B cell (primary cell): ENCODE data around the gene CHD9. TPM values are rescaled to one million over a fixed set of nuclear protein-coding genes. Genes with fewer than 3 reads are reported as not detected.
A peak's percentile ranks its signal among the peaks of the same experiment; 100 is the strongest.

Experiments
- ATAC-seq: fragments of 200-7000 bp; cut with Tn5 transposase; one replicate; pipeline ENCODE4 v1.10.0; 2021; ENCODE audit warnings: low read depth, mild to moderate bottlenecking, moderate number of reproducible peaks, moderate library complexity
- CTCF ChIA-PET: fragments of 350-600 bp; sonication (Branson Sonifier 250); formaldehyde crosslinking; loops from one replicate; lab custom pipeline; 2021; ENCODE audit warnings: antibody characterized with exemption, inconsistent platforms; lab: Charles Lee
- POLR2A ChIA-PET: fragments of 350-600 bp; sonication (Branson Sonifier 250); formaldehyde crosslinking; loops from one replicate; lab custom pipeline; 2021; ENCODE audit warnings: antibody characterized with exemption; lab: Charles Lee
- DNase-seq: peaks from one replicate; pipeline ENCODE4 v3.0.0; 2013
- H2AFZ ChIP-seq: 2 replicates; pipeline ENCODE4 v1.6.1; 2012; ENCODE audit warnings: mild to moderate bottlenecking, low read depth, low read length; ENCODE audit not compliant: insufficient read depth, poor library complexity, severe bottlenecking
- H3K27ac ChIP-seq, 2 donors: 1 replicate in 1 of 2; 2 replicates in 1 of 2; pipeline ENCODE4 v1.5.1; 2012 to 2013; ENCODE audit warnings: low read length in 2 of 2, mild to moderate bottlenecking in 2 of 2, moderate library complexity in 1 of 2
- H3K27me3 ChIP-seq, 4 experiments: fragments of 200-600 bp in 1 of 4; sonication (generic) in 1 of 4; replicated peaks in 1 of 4; 1 replicate in 2 of 4; 2 replicates in 2 of 4; pipeline versions ENCODE4 v1.6.1 to v1.7.0; 2013 to 2016; ENCODE audit warnings: low read length in 3 of 4, mild to moderate bottlenecking in 2 of 4, mixed read lengths in 1 of 4, moderate library complexity in 1 of 4; ENCODE audit not compliant: insufficient read depth in 4 of 4, control insufficient read depth in 3 of 4; ENCODE audit errors: control extremely low read depth in 1 of 4
- H3K36me3 ChIP-seq, 2 experiments: replicated peaks in 1 of 2; 1 replicate in 1 of 2; 2 replicates in 1 of 2; pipeline versions ENCODE4 v1.6.1 to v1.7.1; 2013; ENCODE audit warnings: low read length in 1 of 2; ENCODE audit not compliant: insufficient read depth in 2 of 2, control insufficient read depth in 1 of 2; ENCODE audit errors: control extremely low read depth in 1 of 2, extremely low read depth in 1 of 2
- H3K4me1 ChIP-seq, 2 donors: fragments of 200-600 bp in 1 of 2; sonication (generic) in 1 of 2; 1 replicate in 1 of 2; 2 replicates in 1 of 2; pipeline versions ENCODE4 v1.5.1 to v1.6.1; 2013 to 2017; ENCODE audit warnings: low read length in 2 of 2; ENCODE audit not compliant: control insufficient read depth in 2 of 2, insufficient read depth in 2 of 2
- H3K4me2 ChIP-seq: replicated peaks from 2 replicates; pipeline ENCODE3; 2012; ENCODE audit warnings: mild to moderate bottlenecking, low read depth, low read length; ENCODE audit not compliant: poor library complexity, severe bottlenecking
- H3K4me3 ChIP-seq, 5 experiments: fragments of 200-600 bp in 1 of 5; sonication (generic) in 1 of 5; 1 replicate in 3 of 5; 2 replicates in 2 of 5; pipeline versions ENCODE4 v1.5.1 to v1.7.0; 2011 to 2016; ENCODE audit warnings: low read length in 4 of 5, mild to moderate bottlenecking in 4 of 5, low read depth in 2 of 5, control low read depth in 1 of 5, moderate library complexity in 1 of 5; ENCODE audit not compliant: insufficient read depth in 1 of 5; ENCODE audit errors: control extremely low read depth in 1 of 5, extremely low read depth in 1 of 5
- H3K79me2 ChIP-seq: fragments of 200-600 bp; sonication (generic); one replicate; pipeline ENCODE4 v1.6.0; 2016; ENCODE audit warnings: low read length; ENCODE audit not compliant: control insufficient read depth, insufficient read depth
- H3K9ac ChIP-seq: fragments of 200-600 bp; sonication (generic); 2 replicates; pipeline ENCODE4 v1.6.1; 2017; ENCODE audit warnings: mild to moderate bottlenecking, low read length, moderate library complexity
- H3K9me3 ChIP-seq, 3 donors: one replicate each; pipeline versions ENCODE4 v1.6.1 to v1.7.1; 2013; ENCODE audit warnings: low read length in 2 of 3; ENCODE audit not compliant: control insufficient read depth in 2 of 3, insufficient read depth in 1 of 3; ENCODE audit errors: control extremely low read depth in 1 of 3
- H4K20me1 ChIP-seq: 2 replicates; pipeline ENCODE4 v1.6.0; 2012; ENCODE audit warnings: mild to moderate bottlenecking, low read length; ENCODE audit not compliant: insufficient read depth, control insufficient read depth, poor library complexity, severe bottlenecking
- H3K27ac Mint-ChIP-seq: one replicate; pipeline ENCODE4 v1.8.0; 2021; ENCODE audit warnings: mixed read lengths
- H3K27me3 Mint-ChIP-seq: one replicate; pipeline ENCODE4 v1.8.0; 2021; ENCODE audit warnings: mixed read lengths
- H3K4me1 Mint-ChIP-seq: one replicate; pipeline ENCODE4 v1.8.0; 2021; ENCODE audit warnings: mixed read lengths
- H3K4me3 Mint-ChIP-seq: one replicate; pipeline ENCODE4 v1.8.0; 2021; ENCODE audit warnings: mixed read lengths
- H3K9me3 Mint-ChIP-seq: one replicate; pipeline ENCODE4 v1.8.0; 2022; ENCODE audit warnings: mixed read lengths; ENCODE audit not compliant: insufficient read depth
- EZH2 ChIP-seq: IDR thresholded peaks from 2 replicates; pipeline ENCODE4 v1.6.1; 2012; ENCODE audit warnings: borderline replicate concordance, low read depth, mild to moderate bottlenecking, moderate library complexity, low read length; ENCODE audit not compliant: insufficient read depth, poor library complexity, severe bottlenecking
- WGBS: methylation state at CpG from one replicate; pipeline ENCODE4 v1.1.5; 2013; ENCODE audit warnings: missing lambda C conversion rate; ENCODE audit not compliant: insufficient coverage; 5-methylcytosine and 5-hydroxymethylcytosine counted together
- intact Hi-C: fragments of 100-400 bp; cut with micrococcal nuclease; formaldehyde crosslinking; loops from one replicate; pipeline ENCODE4 v1.10.0; 2022
- polyA plus RNA-seq: library from polyadenylated mRNA; depleted of rRNA; stranded (reverse); fragments of >200 nt; gene quantifications from 2 replicates; pipeline ENCODE4 v1.2.3, GENCODE V29; 2012
- total RNA-seq, 2 donors: library from RNA; stranded (reverse); fragments of 120-200 nt in 1 of 2; gene quantifications; 1 replicate in 1 of 2; 2 replicates in 1 of 2; pipeline versions ENCODE4 v1.2.3 to v1.2.4, GENCODE V29; 2013 to 2022
- TF ChIP-seq, protein P1 (sequence below): fragments of 200-600 bp; IDR thresholded peaks from one replicate; pipeline ENCODE4 v1.8.0; 2022; ENCODE audit warnings: antibody characterized with exemption, mild to moderate bottlenecking

The CHD9 gene
- total and polyA plus RNA-seq, 2 donors (not counting 1 experiment from before 2014, with no cell fraction given), result 12.2 to 102 TPM

DNA sequence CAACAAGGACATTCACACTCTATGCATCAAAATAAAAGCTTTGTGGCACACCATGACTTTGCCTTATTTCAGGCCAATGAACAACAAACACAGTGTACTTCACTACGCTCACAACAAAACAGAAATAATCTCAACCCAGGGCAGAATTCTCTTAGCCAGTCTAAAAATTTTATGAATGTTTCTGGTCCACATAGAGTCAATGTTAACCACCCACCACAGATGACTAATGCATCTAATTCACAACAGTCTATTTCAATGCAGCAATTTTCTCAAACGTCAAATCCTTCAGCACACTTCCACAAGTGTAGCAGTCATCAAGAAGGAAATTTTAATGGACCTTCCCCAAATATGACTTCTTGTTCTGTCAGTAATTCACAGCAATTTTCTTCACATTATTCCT is 101.7 kb downstream of the CHD9 start:
- Histone ChIP-seq H3K4me1 (peaks cover 4 to 6% of the 10 kb centered on the region in 2 donors), H3K9ac (no peak overlapping the region), H3K27me3 (no peaks in the 10 kb centered on the region), H2AFZ (no peak overlapping the region), H3K36me3 (peaks cover 7 to 19% of the 10 kb centered on the region in 2 experiments), H3K27ac (no peak overlapping the region), H3K4me3 (no peak overlapping the region), H3K4me2 (no peak overlapping the region), H3K9me3 (no peaks in the 10 kb centered on the region), H4K20me1 (no peaks in the 10 kb centered on the region), H3K79me2 (peaks cover 35% of the 10 kb centered on the region)
- intact Hi-C loops, result no loop called here
- ATAC-seq (no peak), DNase-seq (no peak)
- H3K9me3 Mint-ChIP-seq, result no peaks in the 10 kb centered on the region
- ChIA-PET POLR2A (no interaction called here), CTCF (interaction anchor here (1.4 to 3.4 kb wide), 2 partner anchors 96 to 101 kb away, joined by 6 to 28 read pairs; partner anchors contain the start of gene CHD9)
- peak overlapping the region; percentile 28 for H3K27ac Mint-ChIP-seq
- 100% methylated on average over 2 of the region's 2 CpGs for WGBS
- H3K4me3 Mint-ChIP-seq, result no peak overlapping the region
- no peak for TF ChIP-seq EZH2
- TF ChIP-seq, protein P1, sequence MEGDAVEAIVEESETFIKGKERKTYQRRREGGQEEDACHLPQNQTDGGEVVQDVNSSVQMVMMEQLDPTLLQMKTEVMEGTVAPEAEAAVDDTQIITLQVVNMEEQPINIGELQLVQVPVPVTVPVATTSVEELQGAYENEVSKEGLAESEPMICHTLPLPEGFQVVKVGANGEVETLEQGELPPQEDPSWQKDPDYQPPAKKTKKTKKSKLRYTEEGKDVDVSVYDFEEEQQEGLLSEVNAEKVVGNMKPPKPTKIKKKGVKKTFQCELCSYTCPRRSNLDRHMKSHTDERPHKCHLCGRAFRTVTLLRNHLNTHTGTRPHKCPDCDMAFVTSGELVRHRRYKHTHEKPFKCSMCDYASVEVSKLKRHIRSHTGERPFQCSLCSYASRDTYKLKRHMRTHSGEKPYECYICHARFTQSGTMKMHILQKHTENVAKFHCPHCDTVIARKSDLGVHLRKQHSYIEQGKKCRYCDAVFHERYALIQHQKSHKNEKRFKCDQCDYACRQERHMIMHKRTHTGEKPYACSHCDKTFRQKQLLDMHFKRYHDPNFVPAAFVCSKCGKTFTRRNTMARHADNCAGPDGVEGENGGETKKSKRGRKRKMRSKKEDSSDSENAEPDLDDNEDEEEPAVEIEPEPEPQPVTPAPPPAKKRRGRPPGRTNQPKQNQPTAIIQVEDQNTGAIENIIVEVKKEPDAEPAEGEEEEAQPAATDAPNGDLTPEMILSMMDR, result no peak
- no peaks in the 10 kb centered on the region for H3K4me1 Mint-ChIP-seq
- H3K27me3 Mint-ChIP-seq, result no peaks in the 10 kb centered on the region

DNA sequence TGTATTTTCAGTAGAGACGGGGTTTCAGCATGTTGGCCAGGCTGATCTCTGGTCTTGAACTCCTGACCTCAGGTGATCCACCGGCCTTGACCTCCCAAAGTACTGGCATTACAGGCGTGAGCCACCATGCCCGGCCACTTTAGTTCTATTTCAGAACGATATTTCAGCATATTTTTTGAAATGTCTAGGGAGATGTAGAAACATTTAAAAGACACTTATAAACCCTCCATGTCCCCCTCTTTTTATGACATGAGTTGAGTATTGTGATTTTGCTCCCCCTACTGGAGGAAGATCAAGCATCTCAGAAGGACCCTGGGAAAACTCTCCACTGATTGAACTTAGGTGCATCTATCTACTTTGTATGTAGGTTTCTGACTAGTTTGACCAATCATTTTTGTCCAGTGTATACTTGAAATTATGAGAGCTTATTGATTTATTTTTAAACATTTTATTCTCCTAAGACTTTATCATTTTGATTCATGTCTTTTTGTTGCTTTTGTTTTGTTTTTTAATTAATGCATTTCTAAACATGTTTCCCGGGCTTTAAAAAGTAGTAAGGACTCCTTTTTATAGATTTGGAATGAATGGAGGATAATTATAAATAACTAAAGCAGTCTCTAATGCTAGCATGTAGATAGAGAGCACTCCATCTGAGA is 105.1 kb downstream of the CHD9 start:
- Histone ChIP-seq H3K4me1 (no peaks in the 10 kb centered on the region), H3K9me3 (no peaks in the 10 kb centered on the region), H4K20me1 (peaks cover 17% of the 10 kb centered on the region), H3K27me3 (no peaks in the 10 kb centered on the region), H3K9ac (no peak overlapping the region), H3K4me3 (no peak overlapping the region), H3K79me2 (peaks cover 46% of the 10 kb centered on the region), H3K4me2 (no peak overlapping the region), H2AFZ (no peak overlapping the region), H3K27ac (no peak overlapping the region), H3K36me3 (peaks cover 7 to 19% of the 10 kb centered on the region in 2 experiments)
- intact Hi-C loops, result loop anchor here (1.0 kb wide), 2 partner anchors 30 to 105 kb away; no protein-coding TSS in a partner anchor
- TF ChIP-seq EZH2, result no peak
- TF ChIP-seq, protein P1, result peak; percentile 85
- Mint-ChIP-seq H3K9me3 (no peaks in the 10 kb centered on the region), H3K27me3 (no peaks in the 10 kb centered on the region), H3K27ac (no peak overlapping the region), H3K4me1 (no peaks in the 10 kb centered on the region), H3K4me3 (no peak overlapping the region)
- 100% methylated on average over 2 of the region's 6 CpGs for WGBS
- peak; percentile 77 for DNase-seq
- CTCF ChIA-PET, result interaction anchor here (0.6 to 5.8 kb wide), 17 partner anchors 20 to 183 kb away, joined by 3 to 111 read pairs (median 4); partner anchors contain the start of gene CHD9
- POLR2A ChIA-PET, result no interaction called here
- peak; percentile 77 for ATAC-seq
